Endothelial cell of umbilical vein (primary cell): ENCODE results near the gene NCKAP5.

Experiments used
- CTCF ChIP-seq, 2 donors: IDR thresholded peaks; 1 replicate in 1 of 2; 2 replicates in 1 of 2; pipeline ENCODE4 v1.5.1; 2011; ENCODE audit warnings: low read length in 2 of 2, mild to moderate bottlenecking in 2 of 2, moderate library complexity in 2 of 2, control low read depth in 1 of 2, inconsistent platforms in 1 of 2, low read depth in 1 of 2; ENCODE audit not compliant: insufficient read depth in 1 of 2; ENCODE audit errors: extremely low read depth in 1 of 2
- EZH2 ChIP-seq: IDR thresholded peaks from 2 replicates; pipeline ENCODE4 v1.6.1; 2012; ENCODE audit warnings: borderline replicate concordance, low read depth, mild to moderate bottlenecking, moderate library complexity, low read length, inconsistent platforms; ENCODE audit not compliant: severe bottlenecking
- FOS ChIP-seq: IDR thresholded peaks from 2 replicates; pipeline ENCODE4 v1.6.1; 2011; ENCODE audit warnings: mild to moderate bottlenecking, low read length, moderate library complexity, borderline replicate concordance; ENCODE audit not compliant: insufficient read depth
- JUN ChIP-seq: IDR thresholded peaks from 2 replicates; pipeline ENCODE4 v1.6.1; 2011; ENCODE audit warnings: borderline replicate concordance, low read depth; ENCODE audit not compliant: insufficient read length, insufficient read depth
- MAX ChIP-seq: IDR thresholded peaks from 2 replicates; pipeline ENCODE4 v1.6.1; 2011; ENCODE audit not compliant: insufficient read depth, insufficient read length
- MYC ChIP-seq: IDR thresholded peaks from one replicate; pipeline ENCODE4 v1.6.1; 2011; ENCODE audit warnings: mild to moderate bottlenecking, low read depth, low read length
- POLR2A ChIP-seq: IDR thresholded peaks from 2 replicates; pipeline ENCODE4 v1.6.1; 2012; ENCODE audit warnings: low read depth, mild to moderate bottlenecking, control low read depth, low read length
- POLR2AphosphoS5 ChIP-seq: IDR thresholded peaks from 2 replicates; pipeline ENCODE4 v1.6.1; 2012; ENCODE audit warnings: low read depth, mild to moderate bottlenecking, control low read depth, low read length, moderate library complexity; ENCODE audit not compliant: insufficient read depth

GRCh38 chr2:133434959-133435668 is 133.1 kb downstream of the NCKAP5 start:
- TF ChIP-seq CTCF (IDR thresholded peaks at IDR 0.05; ENCODE audit: extremely low read depth in 1 of 2, insufficient read depth in 1 of 2, low read depth in 1 of 2, low read length in 2 of 2) (no peak), EZH2 (no peak), MYC (no peak), POLR2A (no peak), POLR2AphosphoS5 (no peak), MAX (no peak), FOS (no peak), JUN (no peak)
